GM21381 (cell line): ENCODE data around the gene GPD1L.
"Not testable (repeated sequence)": the region's sequence is repeated elsewhere in the genome, so short reads cannot be mapped to it uniquely, and the experiment has no call there.

ENCODE experiments used
- ATAC-seq: cut with Tn5 transposase; IDR thresholded peaks from one replicate; pipeline ENCODE4 v1.9.1; 2021; ENCODE audit warnings: mild to moderate bottlenecking, moderate library complexity; ENCODE audit not compliant: unreplicated experiment

Gene GPD1L

DNA sequence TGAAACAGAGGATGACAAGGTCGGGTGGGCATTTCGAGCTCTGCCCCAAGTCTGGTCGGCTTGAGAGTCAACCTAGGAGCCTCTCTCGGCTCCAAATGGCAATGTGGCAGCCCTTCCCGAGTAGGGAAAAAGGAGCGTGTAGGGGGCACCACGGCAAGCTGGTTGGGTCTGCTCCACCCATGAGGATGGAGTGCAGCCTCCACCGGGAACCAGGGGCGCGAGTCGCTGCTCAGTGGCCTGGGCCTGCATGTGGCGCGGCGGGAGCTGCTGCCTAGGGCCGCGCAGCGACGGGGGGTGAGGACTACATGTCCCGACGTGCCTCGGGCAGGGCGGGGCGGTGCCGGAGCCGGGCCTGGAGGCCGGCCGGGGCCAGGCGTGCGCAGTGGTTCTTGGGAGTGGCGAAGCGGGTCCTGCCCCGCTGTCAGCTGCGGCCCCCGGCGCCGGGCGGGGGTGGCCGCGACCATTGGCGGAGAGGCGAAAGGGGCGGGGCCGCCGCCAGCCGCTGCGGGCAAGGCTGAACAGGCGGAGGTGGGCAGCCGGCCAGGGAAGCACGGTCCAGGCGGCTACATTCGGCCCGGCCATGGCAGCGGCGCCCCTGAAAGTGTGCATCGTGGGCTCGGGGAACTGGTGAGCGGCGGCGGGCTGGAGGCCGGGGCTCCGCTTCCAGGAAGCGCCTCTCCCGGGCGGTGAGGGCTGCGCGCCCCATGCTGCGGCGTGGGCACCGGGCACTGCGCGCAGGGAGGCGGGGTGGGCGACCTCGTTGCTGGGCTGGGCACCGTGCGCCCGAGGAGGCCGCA is at the start of gene GPD1L:
TSS of gene GPD1L (plus strand) at position 489 of the 797 bp plus-strand sequence. CDS start at position 581, 92 bp downstream.
- peak; percentile 100 for ATAC-seq

DNA sequence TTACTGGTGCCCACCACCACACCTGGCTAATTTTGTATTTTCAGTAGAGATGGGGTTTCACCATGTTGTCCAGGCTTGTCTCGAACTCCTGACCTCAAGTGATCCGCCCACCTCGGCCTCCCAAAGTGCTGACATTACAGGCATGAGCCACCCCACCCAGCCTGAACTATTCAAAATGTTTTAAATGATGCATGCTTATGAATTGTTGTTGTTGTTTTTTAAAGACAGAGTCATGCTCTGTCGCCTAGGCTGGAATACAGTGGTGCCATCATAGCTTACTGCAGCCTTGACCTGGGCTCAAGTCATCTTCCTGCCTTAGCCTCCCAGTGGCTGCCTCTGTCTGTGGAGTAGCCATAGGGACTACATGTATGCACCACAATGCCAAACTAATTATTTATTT is 48.0 kb upstream of the GPD1L start:
- ATAC-seq, result not testable (repeated sequence)

DNA sequence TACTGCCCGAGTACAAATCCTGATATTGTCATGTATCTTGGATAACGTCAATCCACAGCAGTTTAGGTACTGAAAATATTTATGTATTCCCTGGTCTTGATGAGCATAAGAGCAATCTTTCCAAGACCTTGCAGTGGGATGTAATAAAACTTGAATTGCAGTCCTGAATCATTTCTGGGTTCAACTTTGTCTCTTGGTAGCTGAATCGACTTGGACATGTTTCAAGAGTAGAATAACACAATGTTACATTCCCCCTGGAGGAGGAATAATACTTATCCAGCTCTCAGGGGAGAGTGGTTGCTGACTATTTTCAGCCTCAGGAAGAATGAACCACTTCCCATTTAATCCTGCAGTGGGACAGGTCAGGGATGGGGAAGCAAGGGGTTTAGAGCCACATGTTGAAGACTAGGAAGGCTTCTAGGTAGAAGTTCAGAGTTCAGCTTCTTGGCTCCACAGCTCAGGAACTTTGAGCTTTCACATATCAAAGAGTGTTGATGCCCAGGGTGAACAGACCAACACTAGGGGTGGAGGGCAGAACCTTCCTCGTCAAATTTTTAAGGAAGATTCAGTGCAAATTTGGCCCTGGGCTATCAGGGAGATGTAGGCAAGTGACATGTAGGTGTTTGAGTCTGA is 43.4 kb upstream of the GPD1L start:
- no peak for ATAC-seq

DNA sequence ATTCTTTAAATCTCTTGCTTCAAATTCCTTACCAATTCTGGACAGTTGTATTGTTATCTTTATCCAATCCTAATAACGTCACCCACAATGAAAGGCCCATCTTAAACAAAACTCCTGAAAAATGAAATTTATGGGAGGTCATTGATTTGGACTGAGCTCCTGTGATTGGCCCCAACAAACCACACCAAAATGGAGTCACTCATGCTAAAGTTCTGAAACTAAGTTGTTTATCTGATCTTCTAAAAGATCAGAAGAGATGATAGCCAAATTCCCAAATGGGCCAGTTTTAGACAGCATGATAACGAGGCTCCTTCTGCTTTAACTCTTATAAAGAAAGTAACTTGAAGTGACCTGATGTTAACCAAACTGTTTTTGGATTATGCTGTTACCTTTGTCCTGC is 39.7 kb upstream of the GPD1L start:
- ATAC-seq, result no peak

GRCh38 chr3:32074194-32074593 is 32.2 kb upstream of the GPD1L start:
- not testable (repeated sequence) for ATAC-seq

GRCh38 chr3:32076566-32076965 is 29.9 kb upstream of the GPD1L start:
- ATAC-seq, result no peak

DNA sequence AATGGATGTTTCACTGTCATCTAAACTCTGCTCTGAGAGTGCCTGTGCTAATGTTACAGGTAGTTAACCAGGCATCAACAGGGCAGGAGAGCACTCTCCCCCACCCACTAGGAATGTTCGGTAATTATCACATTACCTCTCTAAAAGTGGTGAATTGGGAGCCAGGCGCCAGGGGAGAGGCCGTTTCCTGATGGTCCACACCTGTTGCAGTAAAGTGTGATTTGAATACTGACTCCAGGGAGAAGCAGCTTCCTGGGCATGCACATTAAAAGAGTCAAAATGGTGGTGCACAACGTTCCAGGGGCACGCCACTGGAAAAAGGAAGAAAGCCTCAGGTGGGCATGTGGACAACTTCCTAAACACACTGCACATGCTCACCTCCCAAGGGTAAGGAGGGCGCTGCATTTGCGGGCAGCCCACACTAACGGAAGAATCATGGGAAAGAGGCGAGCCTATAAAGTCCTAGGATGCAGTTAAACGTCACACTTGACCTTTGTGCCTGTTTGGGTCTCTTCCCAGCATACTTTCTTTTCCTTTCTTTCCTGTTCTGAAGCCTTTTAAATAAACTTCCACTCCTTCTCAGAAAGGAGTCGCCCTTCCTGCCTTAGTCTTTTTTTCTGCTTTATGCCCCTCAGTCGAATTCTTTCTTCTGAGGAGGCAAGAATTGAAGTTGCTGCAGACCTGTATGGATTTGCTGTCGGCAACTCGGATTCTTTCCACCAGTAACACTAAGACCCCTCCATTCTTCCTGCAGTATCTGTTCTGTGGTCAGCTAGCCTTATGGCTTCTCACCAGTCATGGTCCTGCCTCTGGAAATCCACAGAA is 28.9 kb upstream of the GPD1L start:
- no peak for ATAC-seq

DNA sequence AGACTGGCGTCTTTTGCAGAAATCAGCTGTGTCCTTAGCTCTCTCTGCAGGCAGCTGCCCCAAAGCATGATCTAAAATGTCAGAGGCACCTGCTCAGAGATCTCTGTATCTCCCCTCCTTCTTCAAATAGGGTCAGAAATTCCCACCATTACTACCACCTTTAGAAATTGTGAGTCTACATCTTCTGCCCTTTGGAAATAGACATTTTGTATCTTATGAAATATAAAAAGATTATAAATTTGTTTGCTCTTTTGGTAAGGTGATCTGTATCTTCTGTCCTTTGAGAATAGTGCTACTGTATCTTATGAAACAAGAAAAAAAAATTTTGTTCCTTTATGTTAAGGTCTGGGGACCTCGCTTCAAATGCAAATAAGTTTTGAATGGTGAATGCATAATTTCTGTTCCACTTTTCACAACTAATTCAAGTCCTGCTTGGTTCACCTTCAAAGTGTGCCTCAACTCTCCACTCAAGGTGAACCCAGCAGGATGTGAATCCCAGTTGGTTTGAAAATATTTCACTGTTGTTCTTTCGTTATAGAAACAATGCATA is 28.3 kb upstream of the GPD1L start:
- no peak for ATAC-seq

DNA sequence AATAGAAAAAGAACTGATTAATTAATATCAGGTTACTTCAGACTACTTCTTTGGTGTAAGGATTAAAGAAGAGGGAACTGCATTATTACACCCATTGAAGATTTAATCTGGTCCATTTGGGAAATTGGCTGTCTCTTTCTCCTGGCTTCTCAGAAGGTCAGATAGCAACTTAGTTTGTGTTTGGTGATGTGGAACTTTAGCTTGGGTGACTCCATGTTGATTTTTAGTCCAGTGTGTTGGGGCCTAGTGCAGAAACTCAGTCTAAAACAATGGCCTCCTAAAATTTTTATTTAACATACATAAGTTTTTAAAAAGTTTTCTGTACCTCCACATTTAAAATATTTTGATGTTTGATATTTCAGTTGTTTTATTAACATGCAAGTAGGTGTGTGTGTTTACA is 27.6 kb upstream of the GPD1L start:
- no peak for ATAC-seq

DNA sequence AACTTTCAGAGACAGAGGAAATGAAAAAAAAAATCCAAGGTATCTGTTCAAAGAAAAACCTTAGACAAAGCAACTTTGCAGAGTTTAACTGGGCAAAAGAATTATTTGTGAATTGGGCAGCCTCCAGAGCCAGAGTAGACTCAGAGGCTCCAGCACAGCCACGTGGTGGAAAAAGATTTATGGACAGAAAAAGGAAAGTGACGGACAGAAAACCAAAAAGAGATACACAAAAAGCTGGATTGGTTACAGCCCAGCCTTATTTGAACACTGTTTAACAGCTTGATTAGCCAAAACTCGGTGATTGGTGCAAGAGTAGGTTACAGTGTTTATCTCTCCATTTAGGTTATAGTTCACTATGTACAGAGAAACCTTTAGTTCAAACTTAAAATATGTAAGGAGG is 23.7 kb upstream of the GPD1L start:
- no peak for ATAC-seq

DNA sequence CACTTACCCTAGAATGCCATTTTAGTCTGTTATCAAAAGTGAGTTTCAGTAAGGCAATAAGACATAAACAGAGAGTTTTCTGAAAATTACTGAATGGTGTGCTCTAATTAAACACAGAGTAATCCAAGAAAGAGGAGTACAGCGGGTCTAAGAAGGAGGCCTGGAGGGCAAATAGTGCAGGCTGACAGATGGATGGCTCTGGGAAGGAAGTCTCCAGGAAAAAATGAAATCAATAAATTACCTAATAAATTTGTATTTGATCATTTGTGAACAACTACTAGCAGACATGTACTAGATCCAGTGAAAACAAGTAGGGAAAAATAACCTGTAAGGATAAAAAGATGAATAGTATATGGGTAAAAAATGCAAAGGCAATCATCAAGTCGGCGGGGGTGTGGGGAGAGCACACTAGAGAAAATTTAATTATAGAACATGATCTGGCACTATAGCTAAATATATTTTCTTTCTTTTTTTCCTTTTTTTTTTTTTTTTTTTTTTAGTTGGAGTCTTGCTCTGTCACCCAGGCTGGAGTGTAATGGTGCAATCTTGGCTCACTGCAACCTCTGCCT is 22.6 kb upstream of the GPD1L start:
- no peak for ATAC-seq

DNA sequence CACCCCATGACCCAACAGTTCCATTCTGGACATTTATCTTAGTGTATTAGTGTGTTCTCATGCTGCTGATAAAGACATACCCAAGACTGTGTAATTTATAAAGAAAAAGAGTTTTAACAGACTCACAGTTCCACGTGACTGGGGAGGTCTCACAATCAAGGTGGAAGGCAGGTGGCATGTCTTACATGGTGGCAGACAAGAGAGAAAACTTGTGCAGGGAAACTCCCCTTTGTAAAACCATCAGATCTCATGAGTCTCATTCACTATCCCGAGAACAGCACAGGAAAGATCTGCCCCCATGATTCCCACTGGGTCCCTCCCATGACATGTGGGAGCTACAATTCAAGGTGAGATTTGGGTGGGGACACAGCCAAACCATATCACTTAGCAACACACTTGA is 21.6 kb upstream of the GPD1L start:
- no peak for ATAC-seq

- no peak for ATAC-seq
These were observed 20.0 kb upstream of the GPD1L start for GRCh38 chr3:32086464-32086863.

DNA sequence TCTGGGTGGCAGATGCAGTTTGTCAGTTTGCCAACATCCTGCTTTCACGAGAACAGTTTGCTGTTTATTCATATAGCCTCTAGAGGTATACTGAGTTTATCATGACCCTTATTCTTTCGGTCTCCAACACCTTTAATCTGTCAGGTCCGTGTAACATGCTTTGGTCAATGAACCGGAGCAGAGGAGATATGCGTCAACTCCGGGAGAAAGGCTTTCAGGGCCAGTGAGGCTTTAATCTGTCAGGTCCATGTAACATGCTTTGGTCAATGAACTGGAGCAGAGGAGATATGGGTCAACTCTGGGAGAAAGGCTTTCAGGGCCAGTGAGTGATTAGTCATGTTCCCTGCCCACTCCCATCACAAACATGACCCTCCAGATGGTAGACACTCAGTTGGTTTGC is 16.9 kb upstream of the GPD1L start:
- ATAC-seq, result no peak

DNA sequence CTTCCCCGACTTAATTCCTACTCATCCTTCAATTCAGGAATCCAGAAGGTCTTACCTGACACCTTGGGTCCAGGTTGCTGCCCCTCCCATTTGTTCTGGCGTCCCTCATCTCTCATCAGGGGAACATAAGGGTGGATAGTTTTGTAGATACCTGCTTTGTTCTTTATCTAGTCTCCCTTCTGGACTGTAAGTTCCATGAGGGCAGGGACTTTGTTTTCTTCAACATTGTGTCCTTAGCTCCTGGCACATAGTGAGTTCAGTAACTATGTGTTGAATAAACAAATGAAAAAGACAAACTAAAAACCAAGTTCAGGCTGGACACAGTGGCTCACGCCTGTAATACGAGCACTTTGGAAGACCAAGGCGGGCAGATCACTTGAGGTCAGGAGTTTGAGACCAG is 13.2 kb upstream of the GPD1L start:
- no peak for ATAC-seq

DNA sequence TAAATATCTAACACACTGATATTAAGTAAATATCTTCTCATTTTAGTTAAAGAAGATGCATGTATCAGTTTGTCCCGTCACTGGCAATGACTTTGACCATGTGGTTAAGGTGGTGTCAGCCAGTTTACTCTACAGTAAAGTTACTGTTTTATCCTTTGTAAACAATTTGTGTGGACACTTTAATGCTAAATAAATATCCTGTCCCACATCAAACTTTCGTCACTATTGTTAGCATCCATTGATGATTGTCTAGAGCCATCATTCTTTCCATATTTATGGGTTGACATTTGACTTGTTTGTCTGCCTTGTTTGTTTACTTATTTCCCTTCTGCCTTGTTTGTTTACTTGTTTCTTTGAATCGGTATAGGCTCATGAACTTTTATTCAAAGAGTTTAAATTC is 11.0 kb upstream of the GPD1L start:
- ATAC-seq, result no peak

DNA sequence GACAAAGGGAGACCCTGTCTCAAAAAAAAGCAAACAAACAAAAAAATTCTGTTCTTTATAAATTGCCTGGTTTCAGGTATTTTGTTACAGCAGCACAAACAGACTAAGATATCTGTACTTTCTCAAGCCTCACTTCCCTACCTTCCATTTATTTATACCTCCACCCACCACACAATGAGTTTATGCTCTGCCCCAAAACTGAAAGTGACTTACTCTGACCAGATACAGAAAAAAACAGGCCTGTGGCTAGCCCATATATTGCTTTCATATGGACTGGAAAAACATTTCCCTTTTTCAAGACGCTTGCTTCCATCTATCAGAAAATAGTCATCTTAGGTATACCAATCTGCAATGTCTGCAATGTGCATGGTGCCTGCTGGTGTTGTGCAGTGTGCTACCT is 8.7 kb upstream of the GPD1L start:
- ATAC-seq, result no peak

- no peak for ATAC-seq
These were observed 7.9 kb upstream of the GPD1L start for GRCh38 chr3:32098528-32098927.

DNA sequence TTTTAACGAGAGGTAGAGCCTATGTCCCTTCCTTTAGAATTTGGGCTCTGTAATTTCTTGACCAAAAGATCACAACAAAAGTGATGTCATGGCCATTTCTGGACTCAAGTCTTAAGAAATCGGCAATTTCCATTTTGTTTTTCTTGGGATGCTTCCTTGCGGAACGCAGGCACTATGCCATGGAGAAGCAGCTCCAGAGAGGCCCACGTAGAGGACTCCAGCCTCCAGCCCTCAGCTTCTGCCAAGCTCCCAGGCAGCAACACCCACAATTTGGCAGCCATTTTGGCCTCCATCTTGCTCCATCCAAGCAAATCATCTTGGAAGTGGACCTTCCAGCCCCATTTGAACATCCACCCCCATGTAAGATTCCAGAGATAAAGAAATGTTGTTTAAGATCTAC is 6.0 kb upstream of the GPD1L start:
- no peak for ATAC-seq

- no peak for ATAC-seq
These were observed 4.1 kb upstream of the GPD1L start for GRCh38 chr3:32102289-32102688.

DNA sequence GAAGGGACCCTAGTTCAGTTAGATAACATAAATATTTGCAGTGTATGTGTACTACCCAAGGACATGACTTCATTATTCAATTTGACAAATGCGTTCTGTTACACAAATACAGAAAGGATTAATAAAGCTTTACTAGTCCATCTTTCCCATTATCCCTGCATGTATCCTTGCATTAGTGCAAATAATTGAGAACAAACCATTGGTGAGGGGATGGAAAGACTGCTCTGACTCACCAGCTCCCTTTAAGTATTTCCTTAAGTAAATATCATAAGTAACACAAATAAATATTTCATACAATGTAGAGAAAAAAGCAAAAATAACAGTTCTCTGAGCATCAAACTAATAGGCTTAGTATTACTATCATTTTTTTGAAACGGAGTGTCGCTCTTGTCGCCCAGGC is 1.9 kb upstream of the GPD1L start:
- no peak for ATAC-seq
